Measurements from ENCODE around the gene ADARB1.

The ADARB1 gene

GRCh38 chr21:45056917-45057560 lies 17.3 kb upstream of the ADARB1 start:
- DNase-seq, result no peak

- no peak for DNase-seq
Observed at GRCh38 chr21:45057886-45058285, 16.5 kb upstream of the ADARB1 start.

GRCh38 chr21:45059121-45059520 lies 15.3 kb upstream of the ADARB1 start:
- DNase-seq, result no peak

GRCh38 chr21:45060089-45060488 lies 14.3 kb upstream of the ADARB1 start:
- DNase-seq, result no peak

GRCh38 chr21:45060675-45061311 lies 13.6 kb upstream of the ADARB1 start:
- DNase-seq, result no peak

- no peak for DNase-seq
Observed at GRCh38 chr21:45064091-45064490, 10.3 kb upstream of the ADARB1 start.

GRCh38 chr21:45064618-45065399 lies 9.6 kb upstream of the ADARB1 start:
- DNase-seq, result no peak

GRCh38 chr21:45067462-45068285 lies 6.7 kb upstream of the ADARB1 start:
- no peak for DNase-seq

GRCh38 chr21:45069085-45069484 lies 5.3 kb upstream of the ADARB1 start:
- DNase-seq, result no peak

- DNase-seq, result no peak
Observed at GRCh38 chr21:45069711-45070110, 4.7 kb upstream of the ADARB1 start.

- DNase-seq, result no peak
Observed at GRCh38 chr21:45071078-45071873, 3.1 kb upstream of the ADARB1 start.

- no peak for DNase-seq
Observed at GRCh38 chr21:45071874-45072737, 2.3 kb upstream of the ADARB1 start.

GRCh38 chr21:45072738-45073300 lies 1.6 kb upstream of the ADARB1 start:
- no peak for DNase-seq

- no peak for DNase-seq
Observed at GRCh38 chr21:45073301-45074047, 906 bp upstream of the ADARB1 start.

- no peak for DNase-seq
Observed at GRCh38 chr21:45074818-45075595, 627 bp downstream of the ADARB1 start.

GRCh38 chr21:45075596-45076244 lies 1.3 kb downstream of the ADARB1 start:
- no peak for DNase-seq

- no peak for DNase-seq
Observed at GRCh38 chr21:45076245-45076711, 1.9 kb downstream of the ADARB1 start.

- DNase-seq, result no peak
Observed at GRCh38 chr21:45078371-45078770, 4.0 kb downstream of the ADARB1 start.

- no peak for DNase-seq
Observed at GRCh38 chr21:45078877-45079281, 4.5 kb downstream of the ADARB1 start.

All from NCI-H2081 treated with DMSO at 0.1 percent for 48 hours (cell line).